ENCODE data around the gene RNF208. TPM values are rescaled to one million over a fixed set of nuclear protein-coding genes. Genes with fewer than 3 reads are reported as not detected.
A peak's percentile ranks its signal among the peaks of the same experiment; 100 is the strongest.

RNF208 gene
- total and polyA plus RNA-seq, 9 of the 15 experiments (the other 6 are each of a cell fraction or from before 2014, with no cell fraction given): 0.15 to 6.9 (median 0.50) TPM; not detected in 2

DNA sequence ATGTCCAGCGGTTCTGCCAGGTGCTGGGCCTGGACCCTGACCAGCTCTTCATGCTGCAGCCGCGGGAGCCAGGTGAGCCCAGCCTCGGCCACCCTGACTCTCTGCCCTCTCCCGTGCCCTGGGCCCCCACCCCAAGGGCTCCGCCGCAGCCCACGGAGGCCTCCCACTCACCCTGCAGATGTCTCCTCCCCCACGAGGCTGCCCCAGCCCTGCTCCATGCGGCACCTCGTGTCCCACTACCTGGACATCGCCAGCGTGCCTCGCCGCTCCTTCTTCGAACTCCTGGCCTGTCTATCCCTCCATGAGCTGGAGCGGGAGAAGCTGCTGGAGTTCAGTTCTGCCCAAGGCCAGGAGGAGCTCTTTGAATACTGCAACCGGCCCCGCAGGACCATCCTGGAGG lies 7.4 kb downstream of the RNF208 start:
- H3K9ac ChIP-seq (ENCODE audit: insufficient read depth in 1 of 2, low read depth in 2 of 2, low read length in 2 of 2): no peak overlapping the region; a peak in 1 of 4 replicates
- intact Hi-C loops (cut with micrococcal nuclease): no loop called here
- ChIA-PET POLR2A (interaction anchor here (0.7 to 1.2 kb wide), 3 partner anchors 26 to 31 kb away, joined by 3 to 4 read pairs (median 3); partner anchors contain the start of gene TUBB4B), CTCF (ENCODE audit: low intra/inter-chr PET ratio) (no interaction called here)
- no peak overlapping the region for H3K27ac ChIP-seq (ENCODE audit: extremely low read depth, low read depth, low read length)
- TF ChIP-seq SP1 (CRISPR knock-in tag; IDR thresholded peaks at IDR 0.05) (0 out of 2 replicates have a peak, but pooled peaks have one; percentile 21), ZBTB7A (IDR thresholded peaks at IDR 0.05; ENCODE audit: borderline replicate concordance, control insufficient read depth, low read depth, low read length) (no peak), ZBTB8A (IDR thresholded peaks at IDR 0.05; ENCODE audit: partially characterized antibody) (no peak)
- peaks cover 18% of the 10 kb centered on the region; the same call in 2 of the 3 replicates for H3K79me2 ChIP-seq (ENCODE audit: control insufficient read depth, insufficient read depth, low read length)
- FAIRE-seq: no peak
- no peak overlapping the region for H3K4me3 ChIP-seq
- WGBS (ENCODE audit: insufficient coverage, low coverage, missing lambda C conversion rate): 84% methylated on average over 18 of the region's 19 CpGs
- ATAC-seq: no peak
- H4K20me1 ChIP-seq (replicated peaks; ENCODE audit: control insufficient read depth, insufficient read depth, low read length): peaks cover 3% of the 10 kb centered on the region; the same call in 1 of the 2 replicates
- in situ Hi-C loops (cut with MboI): no loop called here
- no peaks in the 10 kb centered on the region for H3K9me1 ChIP-seq (ENCODE audit: control insufficient read depth, insufficient read depth, low read length)
- H3K4me2 ChIP-seq (ENCODE audit: insufficient read depth, low read length): no peak overlapping the region
- no peak for DNase-seq (ENCODE audit: extremely low read depth in 1 of 4, low spot score in 3 of 4)
- H3K9me3 ChIP-seq (replicated peaks; ENCODE audit: control insufficient read depth, insufficient read depth, low read depth, low read length): no peaks in the 10 kb centered on the region
- H3K4me1 ChIP-seq (replicated peaks in 1 of 2; ENCODE audit: control insufficient read depth in 2 of 2, insufficient read depth in 2 of 2, low read length in 2 of 2): peaks cover 25 to 73% of the 10 kb centered on the region in 2 experiments
- BruUV-seq (replicated peaks): no TSS peak
- no peaks in the 10 kb centered on the region for H3K27me3 ChIP-seq (ENCODE audit: control insufficient read depth in 2 of 2, insufficient read depth in 2 of 2, low read length in 2 of 2)
- H3K36me3 ChIP-seq (ENCODE audit: control insufficient read depth, insufficient read depth, low read length): peaks cover 43% of the 10 kb centered on the region; the same call in 2 of the 3 replicates
- no peak overlapping the region for H2AFZ ChIP-seq (ENCODE audit: low read depth, low read length)

All from K562 (cell line).